Measurements from ENCODE around the gene IMPA2. TPM values are rescaled to one million over a fixed set of nuclear protein-coding genes. Genes with fewer than 3 reads are reported as not detected.
"Not testable (repeated sequence)": the region's sequence is repeated elsewhere in the genome, so short reads cannot be mapped to it uniquely, and the experiment has no call there.

The IMPA2 gene
- total and polyA plus RNA-seq, 2 donors: 9.1 to 19.5 TPM

DNA sequence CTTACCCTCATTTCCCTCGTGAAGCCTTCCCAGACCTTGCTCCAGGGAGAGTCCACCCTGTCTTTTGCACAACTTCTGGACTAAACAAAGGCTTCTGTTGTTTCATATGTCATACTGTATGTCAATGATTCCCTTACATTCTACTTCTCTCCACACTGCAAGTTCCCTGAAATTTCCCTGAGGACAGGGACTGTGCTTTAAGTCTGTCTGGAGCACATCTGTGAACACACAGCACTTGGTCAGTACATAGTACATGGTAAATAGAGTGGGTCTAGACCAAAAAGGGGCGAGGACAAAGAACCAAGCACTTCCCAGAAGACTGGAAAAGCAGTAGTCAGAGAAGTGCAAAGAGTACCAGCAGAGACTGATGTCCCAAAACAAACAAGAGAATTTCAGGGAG lies 23.7 kb upstream of the IMPA2 start:
- H3K36me3 ChIP-seq (ENCODE audit: control insufficient read depth in 2 of 2, insufficient read depth in 2 of 2, low read length in 1 of 2): no peaks in the 10 kb centered on the region
- no peak overlapping the region for H3K4me3 ChIP-seq (ENCODE audit: low read length in 2 of 2)
- DNase-seq (ENCODE audit: low read depth in 6 of 9, low spot score in 9 of 9): no peak
- no peaks in the 10 kb centered on the region for H3K27me3 ChIP-seq (ENCODE audit: control insufficient read depth in 2 of 2, insufficient read depth in 1 of 2, low read length in 1 of 2)
- WGBS: 87% methylated on average over 2 of the region's 2 CpGs
- H3K27ac ChIP-seq (ENCODE audit: low read depth in 1 of 2, low read length in 1 of 2): no peak overlapping the region
- peaks cover 0 to 9% of the 10 kb centered on the region in 2 donors for H3K9me3 ChIP-seq (ENCODE audit: control insufficient read depth in 2 of 2, insufficient read depth in 1 of 2, low read length in 1 of 2)
- no peaks in the 10 kb centered on the region for H3K4me1 ChIP-seq (ENCODE audit: control insufficient read depth in 2 of 2, insufficient read depth in 2 of 2, low read length in 2 of 2)

DNA sequence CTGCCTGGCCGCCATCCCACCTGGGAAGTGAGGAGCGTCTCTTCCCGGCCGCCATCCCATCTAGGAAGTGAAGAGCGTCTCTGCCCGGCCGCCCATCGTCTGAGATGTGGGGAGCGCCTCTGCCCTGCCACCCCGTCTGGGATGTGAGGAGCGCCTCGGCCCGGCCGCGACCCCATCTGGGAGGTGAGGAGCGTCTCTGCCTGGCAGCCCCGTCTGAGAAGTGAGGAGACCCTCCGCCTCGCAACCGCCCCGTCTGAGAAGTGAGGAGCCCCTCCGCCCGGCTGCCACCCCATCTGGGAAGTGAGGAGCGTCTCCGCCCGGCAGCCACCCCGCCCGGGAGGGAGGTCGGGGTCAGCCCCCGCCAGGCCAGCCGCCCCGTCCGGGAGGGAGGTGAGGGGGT lies 21.7 kb upstream of the IMPA2 start:
- not testable (repeated sequence) for H3K27me3 ChIP-seq (ENCODE audit: control insufficient read depth in 2 of 2, insufficient read depth in 1 of 2, low read length in 1 of 2); DNase-seq (ENCODE audit: low read depth in 6 of 9, low spot score in 9 of 9); H3K9me3 ChIP-seq (ENCODE audit: control insufficient read depth in 2 of 2, insufficient read depth in 1 of 2, low read length in 1 of 2); H3K27ac ChIP-seq (ENCODE audit: low read depth in 1 of 2, low read length in 1 of 2); H3K4me1 ChIP-seq (ENCODE audit: control insufficient read depth in 2 of 2, insufficient read depth in 2 of 2, low read length in 2 of 2); H3K36me3 ChIP-seq (ENCODE audit: control insufficient read depth in 2 of 2, insufficient read depth in 2 of 2, low read length in 1 of 2); H3K4me3 ChIP-seq (ENCODE audit: low read length in 2 of 2)
- WGBS: 98% methylated on average over 33 of the region's 33 CpGs

DNA sequence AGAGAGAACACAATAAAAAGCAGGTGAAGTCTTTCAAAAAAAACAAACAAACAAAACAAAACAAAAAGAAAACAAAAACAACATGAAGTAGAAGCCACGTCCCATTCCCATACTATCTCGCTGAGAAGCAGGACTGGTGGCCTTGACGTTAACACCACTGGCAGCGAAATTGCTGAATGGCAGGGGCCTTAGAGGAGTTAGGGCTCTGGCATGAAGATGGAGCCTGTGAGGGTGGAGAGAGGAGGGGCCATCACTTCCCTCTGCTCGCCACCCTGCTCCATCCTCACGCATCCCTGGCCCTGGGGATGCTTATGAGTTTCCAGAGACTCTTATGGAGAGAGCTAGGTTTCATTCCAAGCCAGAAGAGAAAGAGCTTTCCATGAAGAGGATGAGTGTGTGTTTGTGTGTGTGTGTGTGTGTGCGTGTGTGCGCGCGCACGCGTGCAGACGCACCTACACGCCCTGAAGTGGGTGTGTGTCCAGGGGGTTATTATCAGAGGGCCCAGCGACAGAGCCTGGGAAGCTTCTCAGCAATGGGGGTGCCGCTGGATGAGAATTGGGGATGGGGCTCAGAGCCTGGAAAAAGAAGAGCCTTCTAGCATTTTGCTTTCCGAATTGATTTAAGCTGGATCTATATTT lies 20.4 kb upstream of the IMPA2 start:
- H3K4me3 ChIP-seq (ENCODE audit: low read length in 2 of 2): no peak overlapping the region
- no peaks in the 10 kb centered on the region for H3K36me3 ChIP-seq (ENCODE audit: control insufficient read depth in 2 of 2, insufficient read depth in 2 of 2, low read length in 1 of 2)
- DNase-seq (ENCODE audit: low read depth in 6 of 9, low spot score in 9 of 9): no peak
- no peak overlapping the region for H3K27ac ChIP-seq (ENCODE audit: low read depth in 1 of 2, low read length in 1 of 2)
- no peaks in the 10 kb centered on the region for H3K4me1 ChIP-seq (ENCODE audit: control insufficient read depth in 2 of 2, insufficient read depth in 2 of 2, low read length in 2 of 2)
- WGBS: 96% methylated on average over 17 of the region's 17 CpGs
- H3K27me3 ChIP-seq (ENCODE audit: control insufficient read depth in 2 of 2, insufficient read depth in 1 of 2, low read length in 1 of 2): no peaks in the 10 kb centered on the region
- peaks cover 0 to 5% of the 10 kb centered on the region in 2 donors for H3K9me3 ChIP-seq (ENCODE audit: control insufficient read depth in 2 of 2, insufficient read depth in 1 of 2, low read length in 1 of 2)

DNA sequence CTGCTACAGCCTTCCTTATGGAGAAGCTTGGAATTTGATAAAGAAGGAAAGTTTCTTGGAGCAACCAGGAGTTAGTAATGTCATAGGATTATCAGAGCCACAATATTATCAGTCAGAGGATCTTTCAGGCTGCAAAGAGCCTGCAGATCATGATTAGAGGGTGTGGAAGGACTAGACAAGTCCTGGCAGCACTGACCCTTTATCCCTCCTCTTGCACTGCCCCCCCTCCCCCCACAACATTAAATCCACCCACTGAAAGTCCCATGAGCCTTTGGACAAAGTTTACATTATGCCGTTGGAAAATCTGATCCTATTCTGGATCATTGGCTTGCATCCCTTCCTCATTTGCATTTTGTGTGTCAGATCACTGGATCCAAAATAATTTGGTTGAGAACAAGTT lies 18.7 kb upstream of the IMPA2 start:
- H3K27ac ChIP-seq (ENCODE audit: low read depth in 1 of 2, low read length in 1 of 2): no peak overlapping the region
- no peaks in the 10 kb centered on the region for H3K27me3 ChIP-seq (ENCODE audit: control insufficient read depth in 2 of 2, insufficient read depth in 1 of 2, low read length in 1 of 2)
- H3K4me1 ChIP-seq (ENCODE audit: control insufficient read depth in 2 of 2, insufficient read depth in 2 of 2, low read length in 2 of 2): no peaks in the 10 kb centered on the region
- no peaks in the 10 kb centered on the region for H3K36me3 ChIP-seq (ENCODE audit: control insufficient read depth in 2 of 2, insufficient read depth in 2 of 2, low read length in 1 of 2)
- H3K9me3 ChIP-seq (ENCODE audit: control insufficient read depth in 2 of 2, insufficient read depth in 1 of 2, low read length in 1 of 2): peaks cover 0 to 5% of the 10 kb centered on the region in 2 donors
- 96% methylated on average over 1 of the region's 1 CpG for WGBS
- no peak for DNase-seq (ENCODE audit: low read depth in 6 of 9, low spot score in 9 of 9)
- H3K4me3 ChIP-seq (ENCODE audit: low read length in 2 of 2): no peak overlapping the region

- no peaks in the 10 kb centered on the region for H3K9me3 ChIP-seq (ENCODE audit: control insufficient read depth in 2 of 2, insufficient read depth in 1 of 2, low read length in 1 of 2)
- H3K27ac ChIP-seq (ENCODE audit: low read depth in 1 of 2, low read length in 1 of 2): no peak overlapping the region
- no peaks in the 10 kb centered on the region for H3K36me3 ChIP-seq (ENCODE audit: control insufficient read depth in 2 of 2, insufficient read depth in 2 of 2, low read length in 1 of 2)
- H3K4me3 ChIP-seq (ENCODE audit: low read length in 2 of 2): no peak overlapping the region
- WGBS: 96% methylated on average over 3 of the region's 3 CpGs
- no peaks in the 10 kb centered on the region for H3K4me1 ChIP-seq (ENCODE audit: control insufficient read depth in 2 of 2, insufficient read depth in 2 of 2, low read length in 2 of 2)
- no peak for DNase-seq (ENCODE audit: low read depth in 6 of 9, low spot score in 9 of 9)
- H3K27me3 ChIP-seq (ENCODE audit: control insufficient read depth in 2 of 2, insufficient read depth in 1 of 2, low read length in 1 of 2): no peaks in the 10 kb centered on the region
Measured at GRCh38 chr18:11963991-11964484, 17.3 kb upstream of the IMPA2 start.

GRCh38 chr18:11969904-11970835 lies 11.1 kb upstream of the IMPA2 start:
- H3K4me3 ChIP-seq (ENCODE audit: low read length in 2 of 2): no peak overlapping the region
- no peaks in the 10 kb centered on the region for H3K9me3 ChIP-seq (ENCODE audit: control insufficient read depth in 2 of 2, insufficient read depth in 1 of 2, low read length in 1 of 2)
- H3K27ac ChIP-seq (ENCODE audit: low read depth in 1 of 2, low read length in 1 of 2): no peak overlapping the region
- no peaks in the 10 kb centered on the region for H3K36me3 ChIP-seq (ENCODE audit: control insufficient read depth in 2 of 2, insufficient read depth in 2 of 2, low read length in 1 of 2)
- 97% methylated on average over 9 of the region's 9 CpGs for WGBS
- H3K27me3 ChIP-seq (ENCODE audit: control insufficient read depth in 2 of 2, insufficient read depth in 1 of 2, low read length in 1 of 2): peaks cover 0 to 2% of the 10 kb centered on the region in 2 donors
- H3K4me1 ChIP-seq (ENCODE audit: control insufficient read depth in 2 of 2, insufficient read depth in 2 of 2, low read length in 2 of 2): no peaks in the 10 kb centered on the region
- no peak for DNase-seq (ENCODE audit: low read depth in 6 of 9, low spot score in 9 of 9)

GRCh38 chr18:11970836-11971226 lies 10.5 kb upstream of the IMPA2 start:
- not testable (repeated sequence) for DNase-seq (ENCODE audit: low read depth in 6 of 9, low spot score in 9 of 9); H3K4me1 ChIP-seq (ENCODE audit: control insufficient read depth in 2 of 2, insufficient read depth in 2 of 2, low read length in 2 of 2); H3K27me3 ChIP-seq (ENCODE audit: control insufficient read depth in 2 of 2, insufficient read depth in 1 of 2, low read length in 1 of 2); H3K4me3 ChIP-seq (ENCODE audit: low read length in 2 of 2); H3K36me3 ChIP-seq (ENCODE audit: control insufficient read depth in 2 of 2, insufficient read depth in 2 of 2, low read length in 1 of 2); H3K9me3 ChIP-seq (ENCODE audit: control insufficient read depth in 2 of 2, insufficient read depth in 1 of 2, low read length in 1 of 2); H3K27ac ChIP-seq (ENCODE audit: low read depth in 1 of 2, low read length in 1 of 2)
- WGBS: 97% methylated on average over 8 of the region's 8 CpGs

DNA sequence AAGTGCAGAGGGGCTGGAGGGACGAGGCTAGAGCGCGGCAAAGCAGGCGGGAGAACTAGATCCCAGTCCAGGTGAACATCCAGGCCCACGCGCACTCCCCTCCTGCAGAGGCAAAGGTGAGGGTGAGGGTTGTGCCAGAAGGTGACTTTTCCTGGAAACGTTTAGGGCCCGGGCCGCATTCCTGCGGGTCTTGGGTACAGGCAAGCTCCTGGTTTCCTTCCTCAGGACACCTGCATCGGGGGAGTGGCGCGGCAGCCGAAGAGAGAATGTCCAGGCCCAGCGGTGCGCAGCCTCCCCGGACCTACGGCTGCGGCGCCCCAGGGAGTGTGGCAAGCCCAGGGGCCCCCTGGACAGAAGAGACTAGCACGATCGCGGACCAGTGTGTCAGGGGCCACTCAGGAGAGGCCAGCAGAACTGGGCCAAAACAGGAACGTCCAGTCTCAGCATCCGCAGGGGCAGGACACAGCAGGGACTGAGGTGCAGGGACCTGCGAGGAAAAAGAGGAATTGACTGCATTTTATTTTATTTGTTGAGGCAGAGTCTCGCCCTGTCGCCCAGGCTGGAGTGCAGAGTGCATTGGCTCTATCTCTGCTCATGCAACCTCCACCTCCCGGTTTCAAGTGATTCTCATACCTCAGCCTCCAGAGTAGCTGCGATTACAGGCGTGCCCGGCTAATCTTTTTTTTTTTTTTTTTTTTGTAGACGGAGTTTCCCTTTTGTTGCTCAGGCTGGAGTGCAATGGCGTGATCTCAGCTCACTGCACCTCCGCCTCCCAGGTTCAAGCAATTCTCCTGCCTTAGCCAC lies 8.7 kb upstream of the IMPA2 start:
- H3K27ac ChIP-seq (ENCODE audit: low read depth in 1 of 2, low read length in 1 of 2): no peak overlapping the region
- peaks cover 0 to 2% of the 10 kb centered on the region in 2 donors for H3K27me3 ChIP-seq (ENCODE audit: control insufficient read depth in 2 of 2, insufficient read depth in 1 of 2, low read length in 1 of 2)
- H3K4me1 ChIP-seq (ENCODE audit: control insufficient read depth in 2 of 2, insufficient read depth in 2 of 2, low read length in 2 of 2): no peaks in the 10 kb centered on the region
- no peaks in the 10 kb centered on the region for H3K9me3 ChIP-seq (ENCODE audit: control insufficient read depth in 2 of 2, insufficient read depth in 1 of 2, low read length in 1 of 2)
- WGBS: 69% methylated on average over 35 of the region's 35 CpGs
- peak overlapping the region in 1 of 2 donors; percentile 19 for H3K4me3 ChIP-seq (ENCODE audit: low read length in 2 of 2)
- no peak for DNase-seq (ENCODE audit: low read depth in 6 of 9, low spot score in 9 of 9)
- H3K36me3 ChIP-seq (ENCODE audit: control insufficient read depth in 2 of 2, insufficient read depth in 2 of 2, low read length in 1 of 2): no peaks in the 10 kb centered on the region

Measured in thymus (tissue), 11 donors.